GM12878 (cell line): ENCODE results near the gene KTI12. TPM values are rescaled to one million over a fixed set of nuclear protein-coding genes. Genes with fewer than 3 reads are reported as not detected.

ENCODE experiments used
- BHLHE40 ChIP-seq, 2 experiments: fragments of 450-650 bp in 1 of 2; IDR thresholded peaks; 2 replicates each; pipeline ENCODE4 v1.6.1; 2011 to 2017; ENCODE audit warnings: low read depth in 2 of 2, borderline replicate concordance in 1 of 2, improper control_type of control experiment in 1 of 2, low read length in 1 of 2, mild to moderate bottlenecking in 1 of 2
- BMI1 ChIP-seq: fragments of 450-650 bp; IDR thresholded peaks from 2 replicates; pipeline ENCODE4 v1.6.1; 2016; ENCODE audit warnings: mild to moderate bottlenecking, moderate library complexity, borderline replicate concordance
- EED ChIP-seq: sonication (generic); IDR thresholded peaks from 2 replicates; pipeline ENCODE4 v1.6.1; 2016; ENCODE audit warnings: antibody characterized with exemption, low read depth
- ELK1 ChIP-seq: IDR thresholded peaks from 2 replicates; pipeline ENCODE4 v1.6.1; 2012; ENCODE audit warnings: low read depth, low read length, improper control_type of control experiment
- EP300 ChIP-seq, 2 experiments: fragments of 150-350 bp in 1 of 2; IDR thresholded peaks; 2 replicates each; pipeline ENCODE4 v1.6.1; 2011 to 2012; ENCODE audit warnings: low read depth in 2 of 2, low read length in 2 of 2, borderline replicate concordance in 1 of 2, improper control_type of control experiment in 1 of 2, inconsistent platforms in 1 of 2; ENCODE audit not compliant: control insufficient read depth in 1 of 2
- FOS ChIP-seq: IDR thresholded peaks from 3 replicates; pipeline ENCODE4 v1.6.1; 2011; ENCODE audit warnings: borderline replicate concordance; ENCODE audit not compliant: insufficient read length; ENCODE audit errors: extremely low read depth
- HDGF ChIP-seq: fragments of 450-650 bp; IDR thresholded peaks from 2 replicates; pipeline ENCODE4 v1.6.1; 2016; ENCODE audit warnings: antibody characterized with exemption
- IRF4 ChIP-seq: IDR thresholded peaks from 2 replicates; pipeline ENCODE4 v1.6.1; 2011; ENCODE audit warnings: low read depth, low read length
- JUNB ChIP-seq: IDR thresholded peaks from 2 replicates; pipeline ENCODE4 v1.6.1; 2016; ENCODE audit warnings: antibody characterized with exemption, mild to moderate bottlenecking
- MTA2 ChIP-seq: fragments of 450-650 bp; IDR thresholded peaks from 2 replicates; pipeline ENCODE4 v1.6.1; 2016; ENCODE audit warnings: low read depth, mild to moderate bottlenecking, moderate library complexity
- NFIC ChIP-seq: IDR thresholded peaks from 2 replicates; pipeline ENCODE4 v1.6.1; 2012; ENCODE audit warnings: low read depth, mild to moderate bottlenecking, inconsistent platforms, low read length, moderate library complexity
- NFXL1 ChIP-seq: fragments of 450-650 bp; IDR thresholded peaks from 2 replicates; pipeline ENCODE4 v1.6.1; 2017; ENCODE audit warnings: antibody characterized with exemption, mild to moderate bottlenecking, borderline replicate concordance
- NFYB ChIP-seq: IDR thresholded peaks from 2 replicates; pipeline ENCODE4 v1.6.1; 2011; ENCODE audit warnings: low read depth, mild to moderate bottlenecking, low read length, improper control_type of control experiment, moderate library complexity; ENCODE audit not compliant: insufficient read depth
- PRDM15 ChIP-seq: fragments of 450-650 bp; formaldehyde crosslinking; IDR thresholded peaks from 2 replicates; pipeline ENCODE4 v1.4.0; 2020; ENCODE audit warnings: mild to moderate bottlenecking, moderate library complexity
- RAD21 ChIP-seq: IDR thresholded peaks from 2 replicates; pipeline ENCODE4 v1.6.1; 2011; ENCODE audit warnings: mild to moderate bottlenecking, low read depth, low read length, moderate library complexity; ENCODE audit not compliant: insufficient read depth
- RELA ChIP-seq: fragments of 450-650 bp; IDR thresholded peaks from 2 replicates; pipeline ENCODE4 v1.8.0; 2014; ENCODE audit warnings: borderline replicate concordance; ENCODE audit not compliant: partially characterized antibody
- SMAD1 ChIP-seq: fragments of 450-650 bp; IDR thresholded peaks from 2 replicates; pipeline ENCODE4 v1.6.1; 2018; ENCODE audit warnings: mild to moderate bottlenecking, low read depth; ENCODE audit not compliant: partially characterized antibody
- SPI1 ChIP-seq: IDR thresholded peaks from 2 replicates; pipeline ENCODE4 v1.6.1; 2011; ENCODE audit warnings: low read depth, mild to moderate bottlenecking, low read length, moderate library complexity, borderline replicate concordance; ENCODE audit not compliant: insufficient read depth
- SREBF2 ChIP-seq: IDR thresholded peaks from 2 replicates; pipeline ENCODE4 v1.6.1; 2012; ENCODE audit warnings: mild to moderate bottlenecking, low read length
- SRF ChIP-seq, 2 experiments: IDR thresholded peaks; 2 replicates each; pipeline ENCODE4 v1.6.1; 2011; ENCODE audit warnings: low read depth in 2 of 2, low read length in 2 of 2, mild to moderate bottlenecking in 1 of 2, moderate library complexity in 1 of 2
- SUZ12 ChIP-seq: fragments of 200-600 bp; sonication (generic); IDR thresholded peaks from one replicate; pipeline ENCODE4 v1.6.1; 2018; ENCODE audit warnings: antibody characterized with exemption, mild to moderate bottlenecking; ENCODE audit not compliant: unreplicated experiment
- TAF1 ChIP-seq: IDR thresholded peaks from 2 replicates; pipeline ENCODE4 v1.6.1; 2011; ENCODE audit warnings: mild to moderate bottlenecking, low read depth, low read length, borderline replicate concordance
- USF2 ChIP-seq: IDR thresholded peaks from 2 replicates; pipeline ENCODE4 v1.6.1; 2011; ENCODE audit warnings: low read depth, low read length, improper control_type of control experiment, borderline replicate concordance
- ZNF217 ChIP-seq: fragments of 450-650 bp; IDR thresholded peaks from 2 replicates; pipeline ENCODE4 v1.6.1; 2017; ENCODE audit warnings: antibody characterized with exemption, mild to moderate bottlenecking
- ZNF274 ChIP-seq: IDR thresholded peaks from one replicate; pipeline ENCODE4 v1.8.0; 2011; ENCODE audit not compliant: insufficient read length, insufficient read depth
- polyA plus RNA-seq, 11 experiments: library from polyadenylated mRNA; depleted of rRNA in 4 of 11; unstranded in 6 of 11; stranded (reverse) in 5 of 11; fragments of >200 nt; fragmentation: Nextera tagmentation in 4 of 11; fragmentation: Illumina TruSeq in 1 of 11; extraction: Ambion mirVana in 4 of 11; extraction: Trizol in 1 of 11; gene quantifications; 1 replicate in 1 of 11; 2 replicates in 10 of 11; pipeline versions ENCODE4 v1.2.1 to v1.2.3, GENCODE V29; 2011 to 2016; ENCODE audit warnings: inconsistent platforms in 2 of 11, missing spikeins in 2 of 11, low read depth in 1 of 11
- total RNA-seq, 4 experiments: library from RNA; depleted of rRNA in 3 of 4; stranded (reverse); fragments of >200 nt in 3 of 4; fragmentation: Illumina TruSeq in 1 of 4; extraction: Trizol in 1 of 4; gene quantifications; 2 replicates each; pipeline versions ENCODE4 v1.2.1 to v1.2.3, GENCODE V29; 2013 to 2021

KTI12 gene
- total and polyA plus RNA-seq, 10 of the 15 experiments (the other 5 are each of a cell fraction or from before 2014, with no cell fraction given), result 2.7 to 32.4 (median 17.6) TPM

- TF ChIP-seq NFIC (peak; percentile 49; the same call in 1 of the 2 replicates), EED (no peak), ZNF217 (no peak), IRF4 (peak; percentile 18; the same call in 1 of the 2 replicates), HDGF (no peak), JUNB (no peak), EP300 (IDR thresholded peaks at IDR 0.05; ENCODE audit: borderline replicate concordance in 1 of 2, control insufficient read depth in 1 of 2, low read depth in 2 of 2, low read length in 2 of 2) (no peak), BHLHE40 (IDR thresholded peaks at IDR 0.05; ENCODE audit: borderline replicate concordance in 1 of 2, low read depth in 2 of 2, low read length in 1 of 2) (no peak), SPI1 (no peak), PRDM15 (CRISPR knock-in tag) (no peak), RAD21 (no peak), SMAD1 (no peak), SREBF2 (no peak), MTA2 (no peak), SRF (IDR thresholded peaks at IDR 0.05; ENCODE audit: low read depth in 2 of 2, low read length in 2 of 2) (no peak), NFYB (no peak), USF2 (no peak), BMI1 (no peak), FOS (no peak), ELK1 (no peak), NFXL1 (no peak), TAF1 (no peak), RELA (no peak), ZNF274 (no peak), SUZ12 (no peak)
Observed at GRCh38 chr1:52032124-52032784, 1.4 kb downstream of the KTI12 start (continued).
